Neural progenitor cell (in vitro differentiated cells): Measurements from ENCODE around the gene ENAH.

Experiments
- EZH2 ChIP-seq: fragments of 200-600 bp; sonication (generic); IDR thresholded peaks from 2 replicates; pipeline ENCODE4 v1.6.1; 2017; ENCODE audit warnings: antibody characterized with exemption, mild to moderate bottlenecking, moderate library complexity
- EZH2phosphoT487 ChIP-seq: fragments of 200-600 bp; sonication (generic); IDR thresholded peaks from 2 replicates; pipeline ENCODE4 v1.6.1; 2017; ENCODE audit warnings: antibody characterized with exemption
- TF ChIP-seq, protein P1 (sequence below): fragments of 200-600 bp; sonication (generic); IDR thresholded peaks from 2 replicates; pipeline ENCODE4 v1.5.1; 2017; ENCODE audit warnings: antibody characterized with exemption, mild to moderate bottlenecking

DNA sequence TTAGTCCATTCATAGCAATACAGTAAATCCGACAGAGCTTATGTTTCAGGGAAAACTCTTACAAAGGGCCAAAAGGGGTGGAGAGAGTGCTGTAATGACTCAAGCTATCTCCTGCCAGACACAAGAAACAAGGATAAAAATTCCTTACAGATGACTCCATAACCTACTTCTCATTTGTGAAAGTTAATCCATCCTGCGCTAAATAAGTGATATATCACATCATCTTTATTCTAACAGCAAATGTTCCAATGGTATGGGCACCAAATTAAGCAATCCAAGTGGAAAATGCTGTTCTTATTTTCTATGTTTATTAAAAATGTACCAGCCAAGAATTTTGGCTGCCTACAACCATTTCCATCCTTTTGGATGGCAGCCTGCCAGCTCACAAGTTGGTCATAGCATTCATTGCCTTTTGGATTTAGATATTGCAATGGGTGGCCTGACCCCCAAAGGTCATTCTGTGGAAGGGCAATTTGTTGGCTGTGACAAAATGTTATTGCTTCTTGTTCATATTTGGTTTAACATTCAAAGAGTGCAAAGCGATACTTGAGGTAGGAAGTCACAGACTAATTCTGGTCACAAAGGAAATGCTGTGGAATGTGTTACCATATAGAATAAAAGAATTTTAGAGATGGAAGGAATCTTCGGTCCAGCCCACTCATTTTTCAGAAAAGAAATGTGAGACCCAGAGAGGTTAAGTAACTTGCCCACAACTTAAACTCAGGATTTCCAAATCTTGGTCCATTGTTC, 2.8 kb upstream of the ENAH start:
- TF ChIP-seq, protein P1, sequence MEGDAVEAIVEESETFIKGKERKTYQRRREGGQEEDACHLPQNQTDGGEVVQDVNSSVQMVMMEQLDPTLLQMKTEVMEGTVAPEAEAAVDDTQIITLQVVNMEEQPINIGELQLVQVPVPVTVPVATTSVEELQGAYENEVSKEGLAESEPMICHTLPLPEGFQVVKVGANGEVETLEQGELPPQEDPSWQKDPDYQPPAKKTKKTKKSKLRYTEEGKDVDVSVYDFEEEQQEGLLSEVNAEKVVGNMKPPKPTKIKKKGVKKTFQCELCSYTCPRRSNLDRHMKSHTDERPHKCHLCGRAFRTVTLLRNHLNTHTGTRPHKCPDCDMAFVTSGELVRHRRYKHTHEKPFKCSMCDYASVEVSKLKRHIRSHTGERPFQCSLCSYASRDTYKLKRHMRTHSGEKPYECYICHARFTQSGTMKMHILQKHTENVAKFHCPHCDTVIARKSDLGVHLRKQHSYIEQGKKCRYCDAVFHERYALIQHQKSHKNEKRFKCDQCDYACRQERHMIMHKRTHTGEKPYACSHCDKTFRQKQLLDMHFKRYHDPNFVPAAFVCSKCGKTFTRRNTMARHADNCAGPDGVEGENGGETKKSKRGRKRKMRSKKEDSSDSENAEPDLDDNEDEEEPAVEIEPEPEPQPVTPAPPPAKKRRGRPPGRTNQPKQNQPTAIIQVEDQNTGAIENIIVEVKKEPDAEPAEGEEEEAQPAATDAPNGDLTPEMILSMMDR = peak; percentile 22
- TF ChIP-seq EZH2 (no peak), EZH2phosphoT487 (no peak)
